ENCODE results near the gene ALKBH2. TPM values are rescaled to one million over a fixed set of nuclear protein-coding genes. Genes with fewer than 3 reads are reported as not detected.
"Not testable (repeated sequence)": the region's sequence is repeated elsewhere in the genome, so short reads cannot be mapped to it uniquely, and the experiment has no call there.

ALKBH2 gene
- total RNA-seq, 2 experiments from 2014 or later: 10.8 to 15.3 TPM

DNA sequence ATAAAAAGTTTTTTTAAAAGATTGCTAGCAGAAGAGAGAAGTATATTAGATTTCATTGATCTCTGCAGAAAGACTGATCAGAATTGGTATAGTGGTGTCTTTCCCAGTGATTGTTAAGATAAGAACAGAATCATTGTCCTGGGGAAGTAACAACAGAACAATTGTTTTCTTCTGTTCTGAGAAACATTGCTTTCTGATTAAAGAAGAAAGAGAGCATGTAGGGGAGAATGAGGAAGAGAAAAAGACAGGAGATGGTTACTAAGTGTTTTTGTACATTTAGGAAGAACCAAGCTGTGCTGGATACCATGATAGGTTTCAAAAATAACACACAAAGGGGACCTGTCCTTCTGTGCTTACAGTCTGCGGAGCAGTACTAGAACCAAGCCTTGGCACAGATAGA lies 35.9 kb downstream of the ALKBH2 start:
- Mint-ChIP-seq H3K27me3 (ENCODE audit: low read depth) (no peaks in the 10 kb centered on the region), H3K4me3 (no peak overlapping the region), H3K4me1 (ENCODE audit: low read depth) (peaks cover 4% of the 10 kb centered on the region), H3K27ac (no peak overlapping the region), H3K36me3 (ENCODE audit: low read depth) (no peaks in the 10 kb centered on the region), H3K9me3 (ENCODE audit: insufficient read depth) (no peaks in the 10 kb centered on the region)
- no peak for ATAC-seq
- POLR2A ChIA-PET: no interaction called here
- DNase-seq: no peak
- CTCF ChIA-PET: no interaction called here

DNA sequence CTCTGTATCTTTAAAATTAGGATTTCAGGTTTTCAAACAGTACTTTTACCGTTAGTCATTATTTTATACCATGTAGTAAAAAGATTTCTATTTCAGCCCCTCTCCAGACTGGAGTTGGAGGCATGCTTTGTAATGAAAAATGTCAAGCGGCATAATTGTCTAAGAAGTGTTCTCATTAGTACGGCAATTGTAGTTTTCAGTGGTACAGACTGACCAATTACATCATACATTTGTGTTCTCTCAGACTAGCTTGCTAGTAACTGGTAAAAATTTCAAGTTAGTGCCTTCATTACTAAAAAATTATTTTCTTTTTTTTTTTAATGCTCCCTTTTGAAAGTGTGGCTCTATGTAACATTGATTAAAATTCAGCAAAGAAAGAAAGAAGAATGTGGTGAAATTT lies 36.4 kb downstream of the ALKBH2 start:
- no peak overlapping the region for H3K4me3 Mint-ChIP-seq
- ATAC-seq (no peak), DNase-seq (no peak)
- ChIA-PET CTCF (no interaction called here), POLR2A (no interaction called here)
- H3K27me3 Mint-ChIP-seq (ENCODE audit: low read depth): no peaks in the 10 kb centered on the region
- peaks cover 4% of the 10 kb centered on the region for H3K36me3 Mint-ChIP-seq (ENCODE audit: low read depth)
- peaks cover 9% of the 10 kb centered on the region for H3K4me1 Mint-ChIP-seq (ENCODE audit: low read depth)
- no peak overlapping the region for H3K27ac Mint-ChIP-seq
- H3K9me3 Mint-ChIP-seq (ENCODE audit: insufficient read depth): no peaks in the 10 kb centered on the region

DNA sequence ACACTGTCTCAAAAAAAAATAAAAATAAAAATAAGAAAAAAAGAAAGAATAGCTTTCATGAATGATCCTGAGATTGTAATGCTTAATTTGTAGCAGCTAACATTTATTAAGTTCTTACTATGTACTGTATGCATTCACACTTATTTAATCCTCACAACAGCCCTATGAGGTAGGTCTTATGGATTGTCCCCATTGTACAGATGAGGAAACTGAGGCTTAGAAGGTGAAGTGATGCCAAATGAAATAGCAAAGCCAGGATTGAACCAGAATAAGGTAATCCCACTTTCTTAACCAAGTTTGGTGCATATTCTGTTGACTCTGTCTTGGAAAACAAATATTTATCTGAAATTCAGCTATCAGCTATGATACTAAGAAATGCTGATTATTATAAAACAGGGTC lies 38.8 kb downstream of the ALKBH2 start:
- ChIA-PET POLR2A (interaction anchor here (0.6 to 1.6 kb wide), 3 partner anchors 37 to 1368 kb away, joined by 3 to 5 read pairs (median 3); no protein-coding TSS in a partner anchor), CTCF (interaction anchor here (1.5 to 2.5 kb wide), 4 partner anchors 33 to 57 kb away, joined by 3 to 15 read pairs (median 4); partner anchors contain the start of gene ALKBH2)
- DNase-seq: no peak
- Mint-ChIP-seq H3K27me3 (ENCODE audit: low read depth) (no peaks in the 10 kb centered on the region), H3K36me3 (ENCODE audit: low read depth) (peaks cover 6% of the 10 kb centered on the region), H3K9me3 (ENCODE audit: insufficient read depth) (no peaks in the 10 kb centered on the region), H3K4me1 (ENCODE audit: low read depth) (peaks cover 11% of the 10 kb centered on the region), H3K27ac (no peak overlapping the region), H3K4me3 (no peak overlapping the region)
- no peak for ATAC-seq

DNA sequence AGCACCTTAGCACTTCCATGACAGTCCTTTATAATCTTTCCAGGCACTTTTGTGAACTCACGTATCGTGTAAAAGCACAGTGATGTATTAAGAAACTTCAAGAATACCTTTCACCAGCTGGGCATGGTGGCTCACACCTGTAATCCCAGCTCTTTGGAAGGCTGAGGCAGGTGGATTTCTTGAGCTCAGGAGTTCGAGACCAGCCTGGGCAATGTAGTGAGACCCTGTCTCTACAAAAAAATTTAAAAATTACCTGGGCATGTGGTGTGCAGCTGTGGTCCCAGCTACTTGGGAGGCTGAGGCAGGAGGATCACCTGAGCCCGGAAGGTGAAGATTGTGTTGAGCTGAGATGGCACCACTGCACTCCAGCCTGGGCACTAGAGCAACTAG lies 39.2 kb downstream of the ALKBH2 start:
- H3K4me3 Mint-ChIP-seq: peak overlapping the region; percentile 81
- H3K27me3 Mint-ChIP-seq (ENCODE audit: low read depth); H3K9me3 Mint-ChIP-seq (ENCODE audit: insufficient read depth); H3K36me3 Mint-ChIP-seq (ENCODE audit: low read depth); DNase-seq: not testable (repeated sequence)
- ChIA-PET CTCF (interaction anchor here (1.5 to 2.5 kb wide), 4 partner anchors 33 to 58 kb away, joined by 3 to 15 read pairs (median 4); partner anchors contain the start of gene ALKBH2), POLR2A (interaction anchor here (1.0 to 1.6 kb wide), 2 partner anchors 38 to 45 kb away, joined by 3 to 5 read pairs; no protein-coding TSS in a partner anchor)
- H3K27ac Mint-ChIP-seq: peak overlapping the region; percentile 91
- peaks cover 11% of the 10 kb centered on the region for H3K4me1 Mint-ChIP-seq (ENCODE audit: low read depth)
- peak; percentile 1 for ATAC-seq

DNA sequence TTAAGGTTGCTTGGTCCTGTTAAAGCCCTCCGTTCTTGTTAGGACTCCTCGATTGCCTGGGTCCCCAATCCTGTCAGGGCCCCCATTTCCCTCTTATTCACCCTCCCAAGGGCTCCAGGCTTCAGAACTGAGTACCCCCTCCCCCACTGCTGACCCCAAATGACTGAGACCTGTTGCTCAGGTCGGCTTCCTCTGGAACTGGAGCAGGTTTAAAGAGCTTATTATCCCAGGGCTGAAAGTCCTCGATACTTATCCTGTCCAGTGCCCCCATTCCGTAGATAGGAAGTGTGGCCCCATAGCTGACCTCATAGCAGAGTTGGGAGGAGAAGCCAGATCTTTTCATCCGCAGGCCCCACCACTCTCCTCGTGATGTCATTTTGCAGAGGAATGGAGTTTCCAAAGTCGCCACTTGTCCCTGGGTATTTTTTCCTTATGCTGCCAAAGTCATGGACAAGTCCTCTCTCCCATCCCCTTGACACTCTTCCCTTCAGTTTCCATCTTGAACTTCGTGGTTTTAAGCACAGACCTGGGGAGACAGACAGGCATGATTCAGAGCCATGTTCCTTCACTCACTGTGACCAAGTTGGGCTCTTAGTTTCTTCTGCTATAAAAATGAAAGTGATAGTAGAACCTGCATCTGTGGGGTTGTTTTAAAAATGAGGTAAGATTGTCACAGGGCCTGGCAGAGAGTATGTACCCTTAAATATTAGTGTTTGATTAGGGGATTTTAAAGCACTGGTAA lies 39.7 kb downstream of the ALKBH2 start:
- H3K36me3 Mint-ChIP-seq (ENCODE audit: low read depth): peaks cover 6% of the 10 kb centered on the region
- H3K4me1 Mint-ChIP-seq (ENCODE audit: low read depth): peaks cover 11% of the 10 kb centered on the region
- peak overlapping the region; percentile 91 for H3K27ac Mint-ChIP-seq
- ATAC-seq: peak; percentile 62
- CTCF ChIA-PET: interaction anchor here (1.5 to 2.5 kb wide), 3 partner anchors 37 to 58 kb away, joined by 3 to 15 read pairs (median 4); partner anchors contain the start of gene ALKBH2
- H3K27me3 Mint-ChIP-seq (ENCODE audit: low read depth): no peaks in the 10 kb centered on the region
- no peaks in the 10 kb centered on the region for H3K9me3 Mint-ChIP-seq (ENCODE audit: insufficient read depth)
- peak; percentile 48 for DNase-seq
- POLR2A ChIA-PET: interaction anchor here (1.0 to 1.6 kb wide), 2 partner anchors 38 to 45 kb away, joined by 3 to 5 read pairs; no protein-coding TSS in a partner anchor
- peak overlapping the region; percentile 81 for H3K4me3 Mint-ChIP-seq

DNA sequence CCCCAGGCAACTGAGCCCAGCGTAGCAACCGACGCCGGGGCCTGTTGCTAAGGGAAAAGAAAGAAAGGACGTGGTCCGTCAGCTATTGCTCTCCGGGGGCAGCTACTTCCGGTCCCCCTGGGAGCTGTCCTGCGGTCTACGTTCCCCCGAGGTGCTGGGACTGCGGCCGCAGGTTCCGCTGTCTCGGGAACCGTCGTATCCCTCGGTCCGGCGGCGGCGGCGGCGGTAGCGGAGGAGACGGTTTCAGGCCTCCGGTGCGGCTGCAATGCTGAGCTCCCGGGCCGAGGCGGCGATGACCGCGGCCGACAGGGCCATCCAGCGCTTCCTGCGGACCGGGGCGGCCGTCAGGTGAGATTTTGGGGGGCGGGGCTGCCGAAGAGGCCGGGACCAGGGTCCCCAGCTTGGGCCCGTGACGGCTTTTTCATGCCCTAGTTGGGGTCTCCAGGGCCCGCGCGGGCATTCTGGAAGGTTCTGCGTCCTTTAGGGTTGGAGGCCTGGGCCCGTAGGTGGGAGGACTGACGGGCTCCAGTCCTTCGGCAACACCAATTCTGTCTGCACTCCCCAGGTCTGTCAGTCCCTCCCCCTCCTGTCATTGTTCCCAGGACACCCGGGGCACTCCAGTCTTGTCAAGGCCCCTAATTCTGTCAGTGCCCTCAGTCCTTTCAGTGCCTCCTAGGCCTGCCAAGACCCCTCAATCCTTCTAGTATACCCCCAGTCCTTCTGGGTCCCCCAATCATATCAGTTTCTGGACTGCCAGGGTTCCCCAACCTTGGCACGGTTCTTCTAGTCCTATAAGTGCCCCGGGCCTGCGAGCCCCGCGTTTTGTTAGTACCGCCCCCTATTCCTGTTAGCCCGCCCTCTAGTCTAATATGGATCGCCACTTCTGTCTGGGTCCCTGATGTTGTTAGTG lies 40.6 kb downstream of the ALKBH2 start, which contains the start of gene USP30:
Gene USP30 (plus strand): TSS at position 163 of the 910 bp plus-strand sequence. CDS start 103 bp downstream, at position 266.
- CTCF ChIA-PET: interaction anchor here (0.6 to 2.5 kb wide), 4 partner anchors 40 to 59 kb away, joined by 3 to 15 read pairs (median 6); partner anchors contain the start of gene ALKBH2
- peak within 1 kb of the TSS; percentile 81 for H3K4me3 Mint-ChIP-seq
- peak; percentile 76 for ATAC-seq
- POLR2A ChIA-PET: interaction anchor here (0.7 to 0.9 kb wide), 3 partner anchors 41 to 504 kb away, joined by 3 read pairs; no protein-coding TSS in a partner anchor
- H3K9me3 Mint-ChIP-seq (ENCODE audit: insufficient read depth): no peaks in the 10 kb centered on the region
- peaks cover 6% of the 10 kb centered on the region for H3K36me3 Mint-ChIP-seq (ENCODE audit: low read depth)
- no peaks in the 10 kb centered on the region for H3K27me3 Mint-ChIP-seq (ENCODE audit: low read depth)
- H3K27ac Mint-ChIP-seq: peak within 1 kb of the TSS; percentile 91
- peaks cover 12% of the 10 kb centered on the region for H3K4me1 Mint-ChIP-seq (ENCODE audit: low read depth)
- peak; percentile 86 for DNase-seq

DNA sequence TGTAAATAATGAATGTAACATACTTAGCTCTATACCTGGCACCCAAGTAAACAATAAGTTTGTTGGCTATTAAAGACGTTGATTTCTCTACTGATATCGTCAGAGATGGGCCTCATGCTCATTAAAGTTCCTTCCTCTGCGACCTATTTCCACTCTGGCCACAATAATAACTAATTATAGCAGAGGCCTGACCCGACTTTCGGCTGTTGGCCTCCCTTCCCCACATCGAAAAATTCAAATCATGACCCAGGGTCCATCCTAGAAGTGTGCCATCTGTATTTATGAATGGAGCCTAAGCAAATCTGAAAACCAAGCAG lies 41.2 kb downstream of the ALKBH2 start:
- H3K27me3 Mint-ChIP-seq (ENCODE audit: low read depth): no peaks in the 10 kb centered on the region
- ChIA-PET POLR2A (interaction anchor here (0.7 kb wide), 1 partner anchor 503 kb away, joined by 3 read pairs; no protein-coding TSS in a partner anchor), CTCF (interaction anchor here (0.6 to 1.3 kb wide), 2 partner anchors 41 to 43 kb away, joined by 3 to 8 read pairs; no protein-coding TSS in a partner anchor)
- H3K36me3 Mint-ChIP-seq (ENCODE audit: low read depth): peaks cover 6% of the 10 kb centered on the region
- H3K9me3 Mint-ChIP-seq (ENCODE audit: insufficient read depth): no peaks in the 10 kb centered on the region
- H3K27ac Mint-ChIP-seq: peak overlapping the region; percentile 91
- DNase-seq (no peak), ATAC-seq (no peak)
- H3K4me3 Mint-ChIP-seq: peak overlapping the region; percentile 81
- peaks cover 18% of the 10 kb centered on the region for H3K4me1 Mint-ChIP-seq (ENCODE audit: low read depth)

DNA sequence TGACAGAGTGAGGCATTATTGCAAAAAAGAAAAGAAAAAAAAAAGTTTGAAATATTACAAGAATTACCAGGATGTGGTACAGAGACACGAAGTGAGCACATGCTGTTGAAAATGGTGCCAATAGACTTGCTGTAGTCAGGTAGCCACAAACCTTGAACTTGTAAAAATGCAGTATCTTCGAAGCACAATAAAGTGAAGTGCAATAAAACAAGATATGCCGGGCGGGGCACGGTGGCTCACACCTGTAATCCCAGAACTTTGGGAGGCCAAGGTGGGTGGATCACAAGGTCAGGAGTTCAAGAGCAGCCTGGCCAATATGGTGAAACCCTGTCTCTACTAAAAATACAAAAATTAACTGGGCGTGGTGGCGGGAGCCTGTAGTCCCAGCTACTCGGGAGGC lies 43.5 kb downstream of the ALKBH2 start:
- H3K4me3 Mint-ChIP-seq; H3K27ac Mint-ChIP-seq; CTCF ChIA-PET; POLR2A ChIA-PET; H3K27me3 Mint-ChIP-seq (ENCODE audit: low read depth); DNase-seq; H3K36me3 Mint-ChIP-seq (ENCODE audit: low read depth); H3K9me3 Mint-ChIP-seq (ENCODE audit: insufficient read depth); ATAC-seq: not testable (repeated sequence)
- peaks cover 24% of the 10 kb centered on the region for H3K4me1 Mint-ChIP-seq (ENCODE audit: low read depth)

DNA sequence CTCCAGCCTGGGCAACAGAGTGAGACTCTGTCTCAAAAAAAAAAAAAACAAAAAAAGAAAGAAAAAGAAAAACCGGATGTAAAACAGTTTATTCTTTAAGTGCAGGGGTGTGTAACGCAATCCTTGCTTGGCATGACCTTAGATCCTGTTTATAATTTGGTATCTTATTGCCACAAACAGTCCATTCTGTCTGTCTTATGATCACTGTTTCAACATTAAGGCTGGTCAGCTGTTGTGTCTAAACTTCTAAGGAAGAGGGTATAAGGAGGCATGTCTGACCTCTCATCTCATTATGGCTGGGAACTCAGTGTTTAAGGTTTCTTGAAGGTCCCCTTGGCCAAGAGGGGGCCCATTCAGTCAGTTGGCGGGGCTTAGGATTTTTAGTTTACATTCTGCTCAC lies 44.6 kb downstream of the ALKBH2 start:
- H3K27ac Mint-ChIP-seq; CTCF ChIA-PET; ATAC-seq; DNase-seq; H3K4me3 Mint-ChIP-seq; POLR2A ChIA-PET; H3K36me3 Mint-ChIP-seq (ENCODE audit: low read depth); H3K9me3 Mint-ChIP-seq (ENCODE audit: insufficient read depth); H3K27me3 Mint-ChIP-seq (ENCODE audit: low read depth): not testable (repeated sequence)
- peaks cover 20% of the 10 kb centered on the region for H3K4me1 Mint-ChIP-seq (ENCODE audit: low read depth)

DNA sequence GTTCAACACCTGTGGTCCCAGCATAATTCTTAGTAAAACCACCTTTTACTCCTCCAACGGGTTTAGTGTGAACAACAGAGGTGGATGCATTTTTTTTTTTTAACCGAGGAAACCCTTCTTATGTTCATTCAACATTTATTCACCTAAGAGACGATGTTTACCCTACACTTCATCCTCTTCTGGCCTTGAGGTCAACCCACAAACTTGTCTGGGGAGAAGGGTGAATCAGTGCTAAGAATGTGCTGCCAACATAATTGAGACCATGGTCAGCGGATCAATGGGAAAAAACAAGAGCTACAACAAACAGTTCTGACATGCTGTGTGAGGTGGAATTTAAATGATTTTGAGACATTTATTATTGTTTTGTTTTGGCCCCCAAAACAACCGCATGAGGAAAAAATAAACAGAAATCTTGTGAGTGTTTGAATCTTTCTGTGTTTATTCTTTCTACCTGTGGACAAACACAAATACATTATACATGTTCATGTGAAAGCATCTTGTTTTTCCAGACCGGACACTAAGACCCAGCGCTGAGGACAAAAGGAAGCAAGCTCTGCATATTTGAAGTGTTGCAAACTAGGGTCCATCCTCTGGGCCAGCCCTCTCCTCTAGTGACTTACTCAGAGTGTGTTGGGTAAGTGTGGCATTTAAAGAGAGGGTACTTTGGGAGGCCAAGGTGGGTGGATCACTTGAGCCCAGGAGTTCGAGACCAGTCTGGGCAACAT lies 46.0 kb downstream of the ALKBH2 start:
- no peak overlapping the region for H3K4me3 Mint-ChIP-seq
- no peak overlapping the region for H3K27ac Mint-ChIP-seq
- DNase-seq: no peak
- H3K27me3 Mint-ChIP-seq (ENCODE audit: low read depth): peaks cover 18% of the 10 kb centered on the region
- CTCF ChIA-PET: no interaction called here
- H3K9me3 Mint-ChIP-seq (ENCODE audit: insufficient read depth): no peaks in the 10 kb centered on the region
- POLR2A ChIA-PET: interaction anchor here (0.6 kb wide), 1 partner anchor 1796 kb away, joined by 3 read pairs; no protein-coding TSS in a partner anchor
- peaks cover 6% of the 10 kb centered on the region for H3K36me3 Mint-ChIP-seq (ENCODE audit: low read depth)
- H3K4me1 Mint-ChIP-seq (ENCODE audit: low read depth): peaks cover 19% of the 10 kb centered on the region
- peak; percentile 44 for ATAC-seq

DNA sequence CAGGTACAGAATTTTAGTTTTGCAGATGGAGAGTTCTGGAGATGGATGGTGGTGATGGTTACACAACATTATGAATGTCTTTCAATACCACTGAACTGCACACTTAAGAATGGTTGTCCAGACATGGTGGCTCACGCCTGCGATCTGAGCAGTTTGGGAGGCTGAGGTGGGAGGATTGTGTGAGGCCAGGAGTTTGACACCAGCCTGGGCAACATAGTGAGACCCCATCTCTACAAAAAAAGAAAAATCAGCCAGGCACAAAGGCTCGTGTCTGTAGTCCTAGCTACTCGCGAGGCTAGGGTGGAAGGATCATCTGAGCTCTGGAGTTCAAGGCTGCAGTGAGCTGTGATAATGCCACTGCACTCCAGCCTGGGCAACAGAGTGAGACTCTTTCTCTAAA lies 49.0 kb downstream of the ALKBH2 start:
- Mint-ChIP-seq H3K27ac (no peak overlapping the region), H3K9me3 (ENCODE audit: insufficient read depth) (peaks cover 6% of the 10 kb centered on the region), H3K36me3 (ENCODE audit: low read depth) (peaks cover 3% of the 10 kb centered on the region), H3K4me3 (no peak overlapping the region), H3K27me3 (ENCODE audit: low read depth) (peaks cover 18% of the 10 kb centered on the region), H3K4me1 (ENCODE audit: low read depth) (peaks cover 19% of the 10 kb centered on the region)
- no peak for DNase-seq
- CTCF ChIA-PET: no interaction called here
- POLR2A ChIA-PET: no interaction called here
- ATAC-seq: no peak

Data from activated CD8-positive, alpha-beta T cell treated with anti-CD3 and anti-CD28 coated beads, Interleukin-2, amount 10 ng/mL, durations not matched to agents 7 days and 5 days (primary cell).